ENCODE data around the gene CCBE1. TPM values are rescaled to one million over a fixed set of nuclear protein-coding genes. Genes with fewer than 3 reads are reported as not detected.
A peak's percentile ranks its signal among the peaks of the same experiment; 100 is the strongest.
"Not testable (repeated sequence)": the region's sequence is repeated elsewhere in the genome, so short reads cannot be mapped to it uniquely, and the experiment has no call there.

CCBE1 gene
- total RNA-seq (ENCODE audit: insufficient read depth, low replicate concordance): 2.4 TPM

GRCh38 chr18:59697236-59697932 is at the start of gene CCBE1:
Gene CCBE1 (minus strand): TSS chr18:59697423.
- peak; percentile 32 for DNase-seq (ENCODE audit: low spot score)

- no peak for DNase-seq (ENCODE audit: low spot score)
Observed at GRCh38 chr18:59744271-59744721, 47.1 kb upstream of the CCBE1 start.

GRCh38 chr18:59743566-59743965 is 46.3 kb upstream of the CCBE1 start:
- DNase-seq (ENCODE audit: low spot score): peak; percentile 12

GRCh38 chr18:59742325-59743111 is 45.3 kb upstream of the CCBE1 start:
- no peak for DNase-seq (ENCODE audit: low spot score)

- no peak for DNase-seq (ENCODE audit: low spot score)
Observed at GRCh38 chr18:59740141-59740540, 42.9 kb upstream of the CCBE1 start.

- no peak for DNase-seq (ENCODE audit: low spot score)
Observed at GRCh38 chr18:59737776-59738300, 40.6 kb upstream of the CCBE1 start.

- not testable (repeated sequence) for DNase-seq (ENCODE audit: low spot score)
Observed at GRCh38 chr18:59737335-59737734, 40.1 kb upstream of the CCBE1 start.

GRCh38 chr18:59736061-59736460 is 38.8 kb upstream of the CCBE1 start:
- no peak for DNase-seq (ENCODE audit: low spot score)

- DNase-seq (ENCODE audit: low spot score): no peak
Observed at GRCh38 chr18:59735269-59735860, 38.1 kb upstream of the CCBE1 start.

- DNase-seq (ENCODE audit: low spot score): peak; percentile 39
Observed at GRCh38 chr18:59733421-59733820, 36.2 kb upstream of the CCBE1 start.

- DNase-seq (ENCODE audit: low spot score): no peak
Observed at GRCh38 chr18:59730896-59731295, 33.7 kb upstream of the CCBE1 start.

- DNase-seq (ENCODE audit: low spot score): no peak
Observed at GRCh38 chr18:59729781-59730180, 32.6 kb upstream of the CCBE1 start.

GRCh38 chr18:59728816-59729215 is 31.6 kb upstream of the CCBE1 start:
- DNase-seq (ENCODE audit: low spot score): no peak

GRCh38 chr18:59725142-59725541 is 27.9 kb upstream of the CCBE1 start:
- no peak for DNase-seq (ENCODE audit: low spot score)

- DNase-seq (ENCODE audit: low spot score): no peak
Observed at GRCh38 chr18:59724103-59724502, 26.9 kb upstream of the CCBE1 start.

GRCh38 chr18:59721931-59722330 is 24.7 kb upstream of the CCBE1 start:
- no peak for DNase-seq (ENCODE audit: low spot score)

- no peak for DNase-seq (ENCODE audit: low spot score)
Observed at GRCh38 chr18:59721211-59721610, 24.0 kb upstream of the CCBE1 start.

GRCh38 chr18:59719544-59720181 is 22.4 kb upstream of the CCBE1 start:
- no peak for DNase-seq (ENCODE audit: low spot score)

- DNase-seq (ENCODE audit: low spot score): no peak
Observed at GRCh38 chr18:59718464-59719157, 21.4 kb upstream of the CCBE1 start.

- DNase-seq (ENCODE audit: low spot score): no peak
Observed at GRCh38 chr18:59718108-59718463, 20.9 kb upstream of the CCBE1 start.

GRCh38 chr18:59717291-59717690 is 20.1 kb upstream of the CCBE1 start:
- DNase-seq (ENCODE audit: low spot score): no peak

Data from umbilical cord (tissue), 2 donors.